ENCODE data around the gene GRAMD1A. TPM values are rescaled to one million over a fixed set of nuclear protein-coding genes. Genes with fewer than 3 reads are reported as not detected.

The GRAMD1A gene
- total RNA-seq, 1 experiment from 2014 or later, result 32.8 TPM

GRCh38 chr19:35034588-35035382 is 34.7 kb downstream of the GRAMD1A start:
- CTCF ChIA-PET, result no interaction called here
- no peak for TF ChIP-seq EZH2phosphoT487 (IDR thresholded peaks at IDR 0.05; ENCODE audit: borderline replicate concordance, low read length)
- TF ChIP-seq CTCF (conservative IDR thresholded peaks at IDR 0.05; ENCODE audit: low read depth, low read length), result no peak
- no peak for TF ChIP-seq EZH2 (IDR thresholded peaks at IDR 0.05; ENCODE audit: low read length, unreplicated experiment)
- no peaks in the 10 kb centered on the region for H3K9me2 ChIP-seq (replicated peaks; ENCODE audit: low read length)
- no TSS peak for BruUV-seq (replicated peaks)
- no peak overlapping the region for H3K27ac ChIP-seq (ENCODE audit: low read length)
- no peaks in the 10 kb centered on the region for H3K9me3 ChIP-seq (ENCODE audit: low read length)
- no peaks in the 10 kb centered on the region for H3K79me2 ChIP-seq (ENCODE audit: low read length)
- DNase-seq, result no peak
- no peak overlapping the region for H3K9ac ChIP-seq (ENCODE audit: low read length)
- intact Hi-C loops (cut with micrococcal nuclease), result no loop called here
- no peaks in the 10 kb centered on the region for H3F3A ChIP-seq (ENCODE audit: low read length, unreplicated experiment)
- H2AFZ ChIP-seq (ENCODE audit: low read length), result no peak overlapping the region
- H3K4me1 ChIP-seq (ENCODE audit: insufficient read depth, low read length), result 0 out of 2 replicates have a peak, but pooled peaks cover 2% of the 10 kb centered on the region
- no peak overlapping the region for H3K4me2 ChIP-seq (ENCODE audit: low read length)
- no peak overlapping the region for H3K4me3 ChIP-seq (ENCODE audit: low read length)
- POLR2A ChIA-PET (ENCODE audit: unreplicated experiment), result no interaction called here
- H4K20me1 ChIP-seq (ENCODE audit: low read length), result no peaks in the 10 kb centered on the region
- ATAC-seq, result no peak
- no peaks in the 10 kb centered on the region for H3K27me3 ChIP-seq (ENCODE audit: low read length)
- H3K36me3 ChIP-seq (ENCODE audit: low read depth, low read length), result no peaks in the 10 kb centered on the region

GRCh38 chr19:35037716-35038622 is 37.8 kb downstream of the GRAMD1A start:
- TF ChIP-seq EZH2 (IDR thresholded peaks at IDR 0.05; ENCODE audit: low read length, unreplicated experiment) (no peak), EZH2phosphoT487 (IDR thresholded peaks at IDR 0.05; ENCODE audit: borderline replicate concordance, low read length) (no peak), CTCF (conservative IDR thresholded peaks at IDR 0.05; ENCODE audit: low read depth, low read length) (no peak)
- intact Hi-C loops (cut with micrococcal nuclease), result no loop called here
- no peaks in the 10 kb centered on the region for H3F3A ChIP-seq (ENCODE audit: low read length, unreplicated experiment)
- ChIA-PET POLR2A (ENCODE audit: unreplicated experiment) (no interaction called here), CTCF (interaction anchor here (0.7 kb wide), 1 partner anchor 104 kb away, joined by 3 read pairs; no protein-coding TSS in a partner anchor)
- no peak for ATAC-seq
- H3K9ac ChIP-seq (ENCODE audit: low read length), result no peak overlapping the region
- H3K79me2 ChIP-seq (ENCODE audit: low read length), result no peaks in the 10 kb centered on the region
- no peaks in the 10 kb centered on the region for H3K9me2 ChIP-seq (replicated peaks; ENCODE audit: low read length)
- H3K36me3 ChIP-seq (ENCODE audit: low read depth, low read length), result no peaks in the 10 kb centered on the region
- DNase-seq, result no peak
- H3K4me1 ChIP-seq (ENCODE audit: insufficient read depth, low read length), result peaks cover 9% of the 10 kb centered on the region; the same call in 1 of the 2 replicates
- H3K9me3 ChIP-seq (ENCODE audit: low read length), result no peaks in the 10 kb centered on the region
- no peak overlapping the region for H3K27ac ChIP-seq (ENCODE audit: low read length)
- BruUV-seq (replicated peaks), result no TSS peak
- no peaks in the 10 kb centered on the region for H3K27me3 ChIP-seq (ENCODE audit: low read length)
- no peaks in the 10 kb centered on the region for H4K20me1 ChIP-seq (ENCODE audit: low read length)
- H3K4me3 ChIP-seq (ENCODE audit: low read length), result no peak overlapping the region
- H3K4me2 ChIP-seq (ENCODE audit: low read length), result no peak overlapping the region
- H2AFZ ChIP-seq (ENCODE audit: low read length), result no peak overlapping the region
